PC-9 (cell line): ENCODE results near the gene SLC16A8. TPM values are rescaled to one million over a fixed set of nuclear protein-coding genes. Genes with fewer than 3 reads are reported as not detected.

ENCODE experiments used
- BruUV-seq: library from RNA; stranded (reverse); fragments of 400-500 nt; replicated peaks from 2 replicates; lab custom pipeline; 2021; lab: Mats Ljungman, UMichigan
- CTCF ChIA-PET: fragments of 300-600 bp; sonication (Branson Sonifier 250); formaldehyde crosslinking; loops from one replicate; lab custom pipeline; 2022; ENCODE audit warnings: antibody characterized with exemption; lab: Charles Lee
- POLR2A ChIA-PET: fragments of 300-600 bp; sonication (Branson Sonifier 250); formaldehyde crosslinking; loops from one replicate; lab custom pipeline; 2022; ENCODE audit warnings: antibody characterized with exemption; ENCODE audit not compliant: unreplicated experiment; lab: Charles Lee
- DNase-seq, 2 experiments: peaks; one replicate each; pipeline versions ENCODE4 v3.0.0 to v3.0.0-alpha.2; 2015 to 2022; ENCODE audit warnings: mixed read lengths in 1 of 2
- H2AFZ ChIP-seq: fragments of 200-600 bp; sonication (generic); 2 replicates; pipeline ENCODE4 v1.8.1; 2017; ENCODE audit warnings: antibody characterized with exemption
- H3F3A ChIP-seq: fragments of 200-600 bp; sonication (generic); 2 replicates; pipeline ENCODE4 v1.8.1; 2017; ENCODE audit warnings: antibody characterized with exemption, mild to moderate bottlenecking, low read depth; ENCODE audit not compliant: insufficient read depth
- H3K27ac ChIP-seq: fragments of 200-600 bp; sonication (generic); 2 replicates; pipeline ENCODE4 v1.6.1; 2016; ENCODE audit warnings: mixed run types
- H3K27me3 ChIP-seq: fragments of 200-600 bp; sonication (generic); 2 replicates; pipeline ENCODE4 v1.6.1; 2016; ENCODE audit warnings: low read depth, mixed run types; ENCODE audit not compliant: insufficient read depth
- H3K36me3 ChIP-seq: fragments of 200-600 bp; sonication (generic); 2 replicates; pipeline ENCODE4 v1.6.1; 2016; ENCODE audit warnings: low read depth, mixed run types
- H3K4me1 ChIP-seq: fragments of 200-600 bp; sonication (generic); replicated peaks from 2 replicates; pipeline ENCODE4 v1.6.1; 2016; ENCODE audit warnings: mixed run types; ENCODE audit not compliant: insufficient read depth
- H3K4me2 ChIP-seq: fragments of 200-600 bp; sonication (generic); 2 replicates; pipeline ENCODE4 v1.6.1; 2017; ENCODE audit warnings: mixed run types
- H3K4me3 ChIP-seq: fragments of 200-600 bp; sonication (generic); 2 replicates; pipeline ENCODE4 v1.6.1; 2016; ENCODE audit warnings: mixed run types
- H3K79me2 ChIP-seq: fragments of 200-600 bp; sonication (generic); 2 replicates; pipeline ENCODE4 v1.6.1; 2017; ENCODE audit warnings: low read depth, mixed run types
- H3K9me2 ChIP-seq: fragments of 200-600 bp; sonication (generic); 2 replicates; pipeline ENCODE4 v1.8.1; 2017; ENCODE audit warnings: mild to moderate bottlenecking; ENCODE audit not compliant: insufficient read depth
- H3K9me3 ChIP-seq: fragments of 200-600 bp; sonication (generic); 2 replicates; pipeline ENCODE4 v1.8.1; 2016; ENCODE audit warnings: low read depth; ENCODE audit not compliant: insufficient read depth
- H4K20me1 ChIP-seq: fragments of 200-600 bp; sonication (generic); 2 replicates; pipeline ENCODE4 v1.8.1; 2017; ENCODE audit not compliant: insufficient read depth
- EZH2 ChIP-seq: fragments of 200-600 bp; sonication (generic); IDR thresholded peaks from 2 replicates; pipeline ENCODE4 v1.8.0; 2017; ENCODE audit warnings: antibody characterized with exemption, low read depth
- intact Hi-C: fragments of 100-400 bp; cut with micrococcal nuclease; formaldehyde crosslinking; loops from one replicate; pipeline ENCODE4 v1.10.0; 2022; ENCODE audit not compliant: unreplicated experiment
- total RNA-seq: library from RNA; stranded (reverse); gene quantifications from 2 replicates; pipeline ENCODE4 v1.2.3, GENCODE V29; 2021
- TF ChIP-seq, protein P1 (sequence below): fragments of 200-600 bp; sonication (generic); conservative IDR thresholded peaks from 2 replicates; pipeline ENCODE4 v1.6.1; 2017; ENCODE audit warnings: mixed run types, antibody characterized with exemption, mild to moderate bottlenecking, moderate library complexity

SLC16A8 gene
- total RNA-seq, 1 experiment from 2014 or later, result not detected

DNA sequence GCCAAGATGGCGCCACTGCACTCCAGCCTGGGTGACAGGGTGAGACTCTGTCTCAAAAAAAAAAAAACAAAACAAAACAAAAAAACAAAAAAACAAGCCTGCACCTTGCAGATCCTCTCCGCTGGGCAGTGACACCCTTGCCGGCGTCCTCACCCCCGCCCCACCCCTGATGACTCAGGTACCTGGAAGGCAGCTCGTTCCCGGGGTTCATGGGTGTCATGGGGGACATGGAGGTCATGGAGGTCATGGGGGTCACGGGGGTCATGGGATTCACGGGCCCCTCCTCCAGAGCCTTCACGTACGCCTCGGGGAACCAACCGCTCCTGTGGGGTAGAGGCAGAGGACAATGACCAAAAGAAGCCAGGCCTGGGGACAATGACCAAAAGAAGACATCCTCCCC, 3.0 kb upstream of the SLC16A8 start:
- Histone ChIP-seq H3K36me3 (no peaks in the 10 kb centered on the region), H3K9me2 (no peaks in the 10 kb centered on the region), H2AFZ (no peak overlapping the region), H3K4me1 (no peaks in the 10 kb centered on the region), H3K27ac (no peak overlapping the region), H3K4me2 (no peak overlapping the region), H3K27me3 (no peaks in the 10 kb centered on the region), H3K4me3 (no peak overlapping the region), H4K20me1 (no peaks in the 10 kb centered on the region; the same call in 1 of the 2 replicates), H3K79me2 (no peaks in the 10 kb centered on the region), H3F3A (peaks cover 37% of the 10 kb centered on the region; the same call in 1 of the 2 replicates), H3K9me3 (no peaks in the 10 kb centered on the region)
- no TSS peak for BruUV-seq
- intact Hi-C loops, result no loop called here
- ChIA-PET CTCF (interaction anchor here (0.8 kb wide), 1 partner anchor 24 kb away, joined by 4 read pairs; the partner anchor contains the start of gene BAIAP2L2), POLR2A (interaction anchor here (0.6 kb wide), 2 partner anchors 115 to 916 kb away, joined by 4 read pairs; no protein-coding TSS in a partner anchor)
- DNase-seq, result peak in 1 of 2 experiments; percentile 56
- TF ChIP-seq EZH2, result no peak
- TF ChIP-seq, protein P1, sequence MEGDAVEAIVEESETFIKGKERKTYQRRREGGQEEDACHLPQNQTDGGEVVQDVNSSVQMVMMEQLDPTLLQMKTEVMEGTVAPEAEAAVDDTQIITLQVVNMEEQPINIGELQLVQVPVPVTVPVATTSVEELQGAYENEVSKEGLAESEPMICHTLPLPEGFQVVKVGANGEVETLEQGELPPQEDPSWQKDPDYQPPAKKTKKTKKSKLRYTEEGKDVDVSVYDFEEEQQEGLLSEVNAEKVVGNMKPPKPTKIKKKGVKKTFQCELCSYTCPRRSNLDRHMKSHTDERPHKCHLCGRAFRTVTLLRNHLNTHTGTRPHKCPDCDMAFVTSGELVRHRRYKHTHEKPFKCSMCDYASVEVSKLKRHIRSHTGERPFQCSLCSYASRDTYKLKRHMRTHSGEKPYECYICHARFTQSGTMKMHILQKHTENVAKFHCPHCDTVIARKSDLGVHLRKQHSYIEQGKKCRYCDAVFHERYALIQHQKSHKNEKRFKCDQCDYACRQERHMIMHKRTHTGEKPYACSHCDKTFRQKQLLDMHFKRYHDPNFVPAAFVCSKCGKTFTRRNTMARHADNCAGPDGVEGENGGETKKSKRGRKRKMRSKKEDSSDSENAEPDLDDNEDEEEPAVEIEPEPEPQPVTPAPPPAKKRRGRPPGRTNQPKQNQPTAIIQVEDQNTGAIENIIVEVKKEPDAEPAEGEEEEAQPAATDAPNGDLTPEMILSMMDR, result no peak

DNA sequence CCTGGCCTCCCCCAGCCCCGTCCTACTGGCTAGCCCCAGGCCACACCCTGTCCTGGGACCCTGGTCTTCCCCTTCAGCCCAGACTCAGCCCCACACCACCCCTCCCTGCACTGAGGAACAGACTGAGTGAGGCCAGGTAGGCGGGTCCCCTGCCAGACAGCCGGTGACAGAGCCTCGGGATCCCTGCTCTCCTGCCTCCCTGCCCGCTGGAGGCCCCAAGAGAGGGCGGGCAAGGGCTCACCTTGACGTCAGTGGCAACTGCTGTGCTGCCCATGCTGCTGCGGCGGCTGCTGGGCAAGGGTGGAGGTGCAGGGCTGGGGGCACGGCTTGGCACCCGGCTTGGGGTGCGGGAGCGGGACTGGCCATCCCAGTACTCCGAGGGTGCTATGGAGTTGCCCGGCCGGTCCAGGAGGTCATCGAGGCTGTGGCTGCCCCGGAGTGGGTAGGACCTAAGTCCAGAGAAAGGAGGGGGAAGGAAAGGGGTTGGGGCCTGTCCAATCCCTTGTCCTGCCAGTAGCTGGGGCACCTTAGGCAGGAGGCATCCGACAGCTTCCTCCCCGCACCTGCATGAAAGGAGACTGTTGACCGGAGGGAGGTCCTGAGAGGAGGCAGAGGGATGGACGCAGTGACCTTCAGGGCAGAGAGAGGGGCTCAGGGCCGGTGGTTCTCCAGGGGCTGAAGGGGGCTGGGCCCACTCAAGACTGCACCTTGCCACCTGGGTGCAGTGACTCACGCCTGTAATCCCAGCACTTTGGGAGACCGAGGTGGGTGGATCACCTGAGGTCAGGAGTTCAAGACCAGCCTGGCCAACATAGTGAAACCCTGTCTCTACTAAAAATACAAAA, 2.2 kb upstream of the SLC16A8 start:
- ChIA-PET POLR2A (interaction anchor here (0.6 kb wide), 2 partner anchors 116 to 917 kb away, joined by 4 read pairs; no protein-coding TSS in a partner anchor), CTCF (no interaction called here)
- no peaks in the 10 kb centered on the region; the same call in 1 of the 2 replicates for H4K20me1 ChIP-seq
- H3K36me3 ChIP-seq, result no peaks in the 10 kb centered on the region
- no peak for TF ChIP-seq EZH2
- TF ChIP-seq, protein P1, result no peak
- no peaks in the 10 kb centered on the region for H3K27me3 ChIP-seq
- H3F3A ChIP-seq, result peaks cover 30% of the 10 kb centered on the region; the same call in 1 of the 2 replicates
- no peak overlapping the region for H3K4me2 ChIP-seq
- intact Hi-C loops, result no loop called here
- no peak for DNase-seq
- no peak overlapping the region for H2AFZ ChIP-seq
- H3K9me3 ChIP-seq, result no peaks in the 10 kb centered on the region
- no peaks in the 10 kb centered on the region for H3K4me1 ChIP-seq
- H3K4me3 ChIP-seq, result no peak overlapping the region
- H3K79me2 ChIP-seq, result no peaks in the 10 kb centered on the region
- BruUV-seq, result no TSS peak
- no peak overlapping the region for H3K27ac ChIP-seq
- no peaks in the 10 kb centered on the region for H3K9me2 ChIP-seq

DNA sequence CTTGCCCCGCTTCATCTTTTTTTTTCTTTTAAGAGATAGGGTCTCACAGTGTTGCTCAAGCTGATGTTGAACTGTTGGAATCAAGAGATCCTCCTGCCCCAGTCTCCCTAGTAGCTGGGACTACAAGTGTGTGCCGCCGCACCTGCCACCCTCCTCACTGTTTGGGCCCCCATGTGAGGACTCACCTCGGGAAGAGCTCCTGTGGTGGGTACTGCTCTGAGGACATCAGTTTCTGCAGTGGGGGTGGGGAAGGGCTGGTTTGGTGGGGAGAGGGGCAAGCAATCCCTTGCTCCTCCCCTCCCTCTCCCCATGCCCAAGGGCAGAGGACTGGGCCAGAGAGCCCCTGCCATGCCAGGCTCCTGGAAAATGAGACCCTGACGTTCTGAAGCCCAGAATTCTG, 1.5 kb upstream of the SLC16A8 start:
- POLR2A ChIA-PET, result no interaction called here
- Histone ChIP-seq H3K9me3 (no peaks in the 10 kb centered on the region), H3K4me3 (no peak overlapping the region), H2AFZ (no peak overlapping the region), H4K20me1 (no peaks in the 10 kb centered on the region; the same call in 1 of the 2 replicates), H3K79me2 (no peaks in the 10 kb centered on the region), H3K9me2 (no peaks in the 10 kb centered on the region), H3K4me1 (no peaks in the 10 kb centered on the region), H3K4me2 (no peak overlapping the region), H3K27ac (no peak overlapping the region), H3K36me3 (no peaks in the 10 kb centered on the region), H3K27me3 (no peaks in the 10 kb centered on the region), H3F3A (peaks cover 23% of the 10 kb centered on the region; the same call in 1 of the 2 replicates)
- intact Hi-C loops, result no loop called here
- CTCF ChIA-PET, result no interaction called here
- no TSS peak for BruUV-seq
- TF ChIP-seq, protein P1, result no peak
- no peak for TF ChIP-seq EZH2
- no peak for DNase-seq
